GM12892 (cell line): Measurements from ENCODE around the gene CYP8B1.

Experiments
- DNase-seq: peaks from one replicate; pipeline ENCODE4 v3.0.0; 2011; ENCODE audit not compliant: insufficient read length
- FAIRE-seq: peaks from 2 replicates; lab custom pipeline; 2011; peaks lifted over from hg19 to GRCh38; lab: Jason Lieb, UNC
- POLR2A ChIP-seq: IDR thresholded peaks from 2 replicates; pipeline ENCODE4 v1.6.1; 2011; ENCODE audit warnings: low read depth, low read length, control low read depth
- POLR2AphosphoS5 ChIP-seq: IDR thresholded peaks from 2 replicates; pipeline ENCODE4 v1.6.1; 2011; ENCODE audit warnings: low read depth, low read length, control low read depth
- TAF1 ChIP-seq: IDR thresholded peaks from 2 replicates; pipeline ENCODE4 v1.6.1; 2011; ENCODE audit warnings: low read depth, mild to moderate bottlenecking, control low read depth, low read length, borderline replicate concordance

The CYP8B1 gene

DNA sequence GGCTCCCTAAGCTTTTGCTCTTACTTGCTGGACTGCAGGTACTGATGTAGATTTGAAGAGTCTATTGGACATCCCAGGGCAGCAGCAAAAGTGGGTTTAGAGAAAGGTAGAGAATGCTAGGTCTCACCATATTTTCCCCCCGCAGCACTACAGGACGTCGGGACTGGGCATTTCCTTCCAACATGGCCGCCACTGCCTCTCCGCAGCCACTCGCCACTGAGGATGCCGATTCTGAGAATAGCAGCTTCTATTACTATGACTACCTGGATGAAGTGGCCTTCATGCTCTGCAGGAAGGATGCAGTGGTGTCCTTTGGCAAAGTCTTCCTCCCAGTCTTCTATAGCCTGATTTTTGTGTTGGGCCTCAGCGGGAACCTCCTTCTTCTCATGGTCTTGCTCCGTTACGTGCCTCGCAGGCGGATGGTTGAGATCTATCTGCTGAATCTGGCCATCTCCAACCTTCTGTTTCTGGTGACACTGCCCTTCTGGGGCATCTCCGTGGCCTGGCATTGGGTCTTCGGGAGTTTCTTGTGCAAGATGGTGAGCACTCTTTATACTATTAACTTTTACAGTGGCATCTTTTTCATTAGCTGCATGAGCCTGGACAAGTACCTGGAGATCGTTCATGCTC, 11.2 kb downstream of the CYP8B1 start:
- TF ChIP-seq POLR2AphosphoS5 (no peak), POLR2A (no peak), TAF1 (no peak)
- FAIRE-seq (no peak), DNase-seq (no peak)

- DNase-seq (no peak), FAIRE-seq (no peak)
- no peak for TF ChIP-seq POLR2A
- no peak for TF ChIP-seq TAF1
- TF ChIP-seq POLR2AphosphoS5 = no peak
These were observed 19.1 kb downstream of the CYP8B1 start for GRCh38 chr3:42856544-42856943.

- FAIRE-seq (no peak), DNase-seq (no peak)
- no peak for TF ChIP-seq POLR2A
- TF ChIP-seq TAF1 = no peak
- TF ChIP-seq POLR2AphosphoS5 = no peak
These were observed 19.9 kb downstream of the CYP8B1 start for GRCh38 chr3:42855547-42856380.

DNA sequence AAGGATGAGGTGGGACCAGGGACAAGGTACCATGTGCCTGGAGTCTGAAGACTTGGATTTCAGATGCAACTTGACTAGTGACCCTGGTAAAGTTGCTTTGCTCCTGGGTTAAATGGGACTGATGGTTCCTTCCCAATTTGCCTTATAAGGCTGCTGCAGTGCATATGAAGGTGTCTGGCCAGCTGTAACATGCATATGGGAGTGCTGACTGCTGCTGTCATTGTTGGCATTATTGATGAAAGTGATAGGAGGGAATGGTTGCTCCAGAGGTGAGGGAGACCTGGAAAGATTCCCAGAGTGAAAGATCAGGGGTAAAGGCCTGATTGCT, 20.5 kb downstream of the CYP8B1 start:
- DNase-seq (no peak), FAIRE-seq (no peak)
- TF ChIP-seq POLR2A (no peak), TAF1 (no peak), POLR2AphosphoS5 (no peak)

DNA sequence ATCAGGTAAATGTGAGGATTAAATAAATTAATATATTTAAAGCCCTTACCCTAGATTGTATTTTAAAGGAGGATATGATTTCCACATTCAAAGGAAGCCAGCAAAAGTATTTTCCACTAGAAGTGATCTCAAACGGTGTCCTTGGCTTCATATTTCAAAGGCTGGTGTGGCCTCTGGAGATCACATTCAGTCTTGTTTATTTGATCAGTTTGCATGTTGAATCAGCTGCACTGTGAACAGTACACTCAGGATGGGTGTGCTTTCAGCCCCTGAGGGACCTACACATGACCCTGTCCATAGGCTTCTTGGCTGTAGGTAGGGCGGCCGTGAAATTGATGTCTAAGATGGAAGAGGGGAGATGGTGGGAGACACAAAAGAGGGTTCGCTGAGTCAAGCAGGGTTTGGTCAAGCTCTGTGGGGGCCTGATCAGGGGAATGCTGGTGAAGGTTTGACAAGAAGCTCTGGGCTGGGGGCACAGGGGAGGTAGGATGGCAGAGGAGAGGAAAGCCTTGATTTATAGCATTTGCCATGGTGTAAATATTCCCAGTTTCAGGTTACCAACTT, 21.9 kb downstream of the CYP8B1 start:
- DNase-seq (no peak), FAIRE-seq (no peak)
- TF ChIP-seq POLR2AphosphoS5 (no peak), POLR2A (no peak), TAF1 (no peak)

DNA sequence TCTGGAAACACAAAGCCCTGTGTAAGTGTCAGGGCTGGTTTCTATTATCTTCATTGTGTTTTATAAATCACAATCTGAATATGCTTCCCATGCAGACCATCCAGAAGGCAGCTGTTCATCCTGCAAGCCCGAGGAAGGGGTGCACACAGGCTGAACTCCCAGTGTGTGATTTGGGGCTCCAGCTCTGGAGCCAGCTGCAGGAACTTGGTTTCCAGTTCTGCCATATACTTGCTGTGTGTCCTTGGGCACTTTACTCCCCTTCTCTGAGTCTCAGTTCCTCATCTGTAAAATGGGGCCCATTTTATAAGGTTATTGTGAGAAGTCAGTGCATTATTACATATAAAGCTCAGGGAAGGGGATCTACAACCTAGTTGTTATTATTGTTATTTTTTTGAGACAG, 22.6 kb downstream of the CYP8B1 start:
- DNase-seq (no peak), FAIRE-seq (no peak)
- TF ChIP-seq POLR2A (no peak), POLR2AphosphoS5 (no peak), TAF1 (no peak)

DNA sequence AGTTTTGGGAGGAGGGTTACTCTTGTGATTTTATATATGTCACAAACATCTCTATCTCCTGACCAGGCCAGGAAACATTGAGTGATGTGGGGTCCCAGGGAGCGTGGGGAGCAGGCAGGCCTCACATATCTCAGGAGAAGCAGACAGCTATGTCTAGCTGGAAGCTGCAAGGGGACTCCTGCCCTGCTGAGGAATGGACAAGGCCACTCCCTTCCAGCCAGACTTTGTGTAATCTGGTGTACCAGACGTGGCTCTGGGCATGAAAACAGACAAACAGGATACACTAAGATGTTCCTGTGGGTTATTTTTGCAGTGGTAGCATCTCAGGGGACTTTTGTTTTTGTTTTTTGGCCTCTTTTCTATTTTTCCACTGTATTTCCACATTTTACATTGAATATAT, 23.2 kb downstream of the CYP8B1 start:
- FAIRE-seq = no peak
- TF ChIP-seq POLR2AphosphoS5 (no peak), TAF1 (no peak), POLR2A (no peak)
- DNase-seq = no peak

GRCh38 chr3:42851228-42851834, 24.3 kb downstream of the CYP8B1 start:
- no peak for TF ChIP-seq POLR2AphosphoS5
- no peak for TF ChIP-seq POLR2A
- TF ChIP-seq TAF1 = no peak
- DNase-seq (no peak), FAIRE-seq (no peak)

DNA sequence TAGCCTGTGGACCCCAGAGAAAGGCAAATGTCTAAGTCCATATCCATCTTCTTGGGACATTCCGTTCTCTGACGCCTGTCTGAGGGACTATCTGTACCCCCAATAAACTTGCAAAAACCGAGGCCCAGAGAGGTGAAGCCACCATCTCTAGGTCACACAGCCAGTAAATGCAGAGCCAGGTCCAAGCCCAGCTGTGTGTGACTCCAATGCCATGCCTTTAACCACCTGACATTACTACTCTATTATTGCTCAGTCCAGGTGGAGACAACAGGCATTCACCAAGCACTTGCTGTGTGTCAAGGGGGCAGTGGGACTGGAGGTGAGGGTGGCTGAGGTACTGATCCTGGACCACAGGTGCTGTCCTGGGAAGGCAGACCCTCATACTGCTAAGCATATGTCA, 25.4 kb downstream of the CYP8B1 start:
- no peak for TF ChIP-seq TAF1
- no peak for TF ChIP-seq POLR2A
- no peak for TF ChIP-seq POLR2AphosphoS5
- DNase-seq = no peak
- FAIRE-seq = no peak

GRCh38 chr3:42849017-42849416, 26.7 kb downstream of the CYP8B1 start:
- no peak for TF ChIP-seq POLR2A
- FAIRE-seq (no peak), DNase-seq (no peak)

GRCh38 chr3:42847731-42848130, 27.9 kb downstream of the CYP8B1 start:
- DNase-seq (no peak), FAIRE-seq (no peak)
- TF ChIP-seq POLR2A (no peak), TAF1 (no peak), POLR2AphosphoS5 (no peak)
